ENCODE measurements around the gene FCN1. TPM values are rescaled to one million over a fixed set of nuclear protein-coding genes. Genes with fewer than 3 reads are reported as not detected.

The FCN1 gene
- total RNA-seq, 3 donors from 2014 or later = 0.46 to 6.0 (median 3.3) TPM

DNA sequence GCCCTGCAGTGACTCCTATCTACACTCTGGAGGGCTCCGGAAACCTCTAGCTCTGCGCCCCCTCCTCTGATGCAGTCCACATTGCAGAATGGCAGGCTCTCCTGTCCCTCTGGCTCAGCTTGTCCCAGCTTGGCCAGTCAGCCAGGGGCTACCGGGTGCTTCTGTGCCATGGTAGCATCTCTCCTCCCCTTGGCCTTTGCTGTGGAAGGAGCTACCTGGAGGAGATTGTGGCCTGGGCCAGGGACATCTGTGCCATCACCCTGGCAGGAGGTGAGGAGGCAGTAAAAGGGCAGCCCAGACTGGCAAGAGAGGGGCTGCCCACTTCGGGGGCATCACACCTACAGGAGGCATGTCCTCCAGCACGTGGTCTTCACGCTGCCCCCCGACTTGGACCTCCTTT is 38.1 kb upstream of the FCN1 start:
- ATAC-seq (no peak), DNase-seq (peak in 1 of 3 donors; percentile 11)
- Histone ChIP-seq H3K9me3 (no peaks in the 10 kb centered on the region), H3K4me1 (ENCODE audit: low read depth) (no peaks in the 10 kb centered on the region), H3K4me3 (no peak overlapping the region), H3K36me3 (ENCODE audit: low read depth) (no peaks in the 10 kb centered on the region)
- intact Hi-C loops (cut with DNase I, micrococcal nuclease) = no loop called here
- TF ChIP-seq, protein P1, sequence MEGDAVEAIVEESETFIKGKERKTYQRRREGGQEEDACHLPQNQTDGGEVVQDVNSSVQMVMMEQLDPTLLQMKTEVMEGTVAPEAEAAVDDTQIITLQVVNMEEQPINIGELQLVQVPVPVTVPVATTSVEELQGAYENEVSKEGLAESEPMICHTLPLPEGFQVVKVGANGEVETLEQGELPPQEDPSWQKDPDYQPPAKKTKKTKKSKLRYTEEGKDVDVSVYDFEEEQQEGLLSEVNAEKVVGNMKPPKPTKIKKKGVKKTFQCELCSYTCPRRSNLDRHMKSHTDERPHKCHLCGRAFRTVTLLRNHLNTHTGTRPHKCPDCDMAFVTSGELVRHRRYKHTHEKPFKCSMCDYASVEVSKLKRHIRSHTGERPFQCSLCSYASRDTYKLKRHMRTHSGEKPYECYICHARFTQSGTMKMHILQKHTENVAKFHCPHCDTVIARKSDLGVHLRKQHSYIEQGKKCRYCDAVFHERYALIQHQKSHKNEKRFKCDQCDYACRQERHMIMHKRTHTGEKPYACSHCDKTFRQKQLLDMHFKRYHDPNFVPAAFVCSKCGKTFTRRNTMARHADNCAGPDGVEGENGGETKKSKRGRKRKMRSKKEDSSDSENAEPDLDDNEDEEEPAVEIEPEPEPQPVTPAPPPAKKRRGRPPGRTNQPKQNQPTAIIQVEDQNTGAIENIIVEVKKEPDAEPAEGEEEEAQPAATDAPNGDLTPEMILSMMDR (IDR thresholded peaks at IDR 0.05) = no peak

DNA sequence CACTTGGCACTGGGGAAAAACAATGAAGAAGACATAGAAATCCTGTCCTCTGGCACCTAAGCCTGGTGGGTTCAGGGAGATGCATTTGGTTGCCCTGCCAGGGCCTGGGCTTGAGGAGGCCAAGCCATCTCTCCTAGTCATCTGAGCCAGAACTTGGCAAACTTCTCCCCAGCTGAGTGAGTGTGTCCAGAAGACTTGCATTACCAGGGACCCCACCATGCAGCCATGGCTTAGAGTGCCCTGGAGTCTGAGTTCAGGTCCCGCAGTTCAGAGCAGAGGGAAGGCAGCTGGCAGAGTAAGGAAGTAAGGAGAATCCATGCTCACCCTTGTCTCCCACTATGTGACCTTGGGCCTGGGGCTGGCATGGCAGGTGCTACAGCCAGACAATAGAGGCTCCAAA is 37.4 kb upstream of the FCN1 start:
- DNase-seq (no peak), ATAC-seq (no peak)
- intact Hi-C loops (cut with DNase I, micrococcal nuclease) = no loop called here
- Histone ChIP-seq H3K4me3 (no peak overlapping the region), H3K36me3 (ENCODE audit: low read depth) (no peaks in the 10 kb centered on the region), H3K4me1 (ENCODE audit: low read depth) (no peaks in the 10 kb centered on the region), H3K9me3 (no peaks in the 10 kb centered on the region)
- TF ChIP-seq, protein P1 (IDR thresholded peaks at IDR 0.05) = no peak

DNA sequence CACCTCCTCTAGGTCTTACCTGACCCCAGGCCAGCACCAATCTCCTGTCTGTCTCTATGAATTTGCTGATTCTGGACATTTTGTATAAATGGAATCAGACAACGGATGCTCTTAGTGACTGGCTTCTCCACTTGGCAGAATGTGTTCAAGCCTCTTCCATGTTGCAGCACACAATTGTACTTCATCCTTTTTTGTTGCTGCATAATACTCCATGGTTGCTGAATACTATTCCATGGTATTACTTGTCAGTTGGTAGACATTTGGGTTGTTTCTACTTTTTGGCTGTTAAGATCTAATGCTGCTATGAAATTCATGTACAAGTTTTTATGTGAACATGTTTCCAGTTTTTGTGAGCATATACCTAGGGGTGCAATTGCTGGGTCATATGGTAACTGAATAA is 34.3 kb upstream of the FCN1 start:
- Histone ChIP-seq H3K9me3 (no peaks in the 10 kb centered on the region), H3K4me1 (ENCODE audit: low read depth) (no peaks in the 10 kb centered on the region), H3K36me3 (ENCODE audit: low read depth) (no peaks in the 10 kb centered on the region), H3K4me3 (no peak overlapping the region)
- intact Hi-C loops (cut with DNase I, micrococcal nuclease) = no loop called here
- DNase-seq (no peak), ATAC-seq (no peak)
- TF ChIP-seq, protein P1 (IDR thresholded peaks at IDR 0.05) = no peak

GRCh38 chr9:134951461-134951860 is 33.7 kb upstream of the FCN1 start:
- DNase-seq = no peak
- ATAC-seq = no peak
- Histone ChIP-seq H3K36me3 (ENCODE audit: low read depth) (no peaks in the 10 kb centered on the region), H3K9me3 (no peaks in the 10 kb centered on the region), H3K4me1 (ENCODE audit: low read depth) (no peaks in the 10 kb centered on the region), H3K4me3 (no peak overlapping the region)
- TF ChIP-seq, protein P1 (IDR thresholded peaks at IDR 0.05) = no peak
- intact Hi-C loops (cut with DNase I, micrococcal nuclease) = no loop called here

- no peak overlapping the region for H3K4me3 ChIP-seq
- no peaks in the 10 kb centered on the region for H3K36me3 ChIP-seq (ENCODE audit: low read depth)
- ATAC-seq (no peak), DNase-seq (no peak)
- TF ChIP-seq, protein P1 (IDR thresholded peaks at IDR 0.05) = no peak
- H3K4me1 ChIP-seq (ENCODE audit: low read depth) = no peaks in the 10 kb centered on the region
- intact Hi-C loops (cut with DNase I, micrococcal nuclease) = no loop called here
- no peaks in the 10 kb centered on the region for H3K9me3 ChIP-seq
Measured at GRCh38 chr9:134950386-134951210, 32.9 kb upstream of the FCN1 start.
